Measurements from ENCODE around the gene ABCC4. TPM values are rescaled to one million over a fixed set of nuclear protein-coding genes. Genes with fewer than 3 reads are reported as not detected.

Gene ABCC4
- total and polyA plus RNA-seq, 8 donors = 24.7 to 60.9 (median 43.1) TPM

DNA sequence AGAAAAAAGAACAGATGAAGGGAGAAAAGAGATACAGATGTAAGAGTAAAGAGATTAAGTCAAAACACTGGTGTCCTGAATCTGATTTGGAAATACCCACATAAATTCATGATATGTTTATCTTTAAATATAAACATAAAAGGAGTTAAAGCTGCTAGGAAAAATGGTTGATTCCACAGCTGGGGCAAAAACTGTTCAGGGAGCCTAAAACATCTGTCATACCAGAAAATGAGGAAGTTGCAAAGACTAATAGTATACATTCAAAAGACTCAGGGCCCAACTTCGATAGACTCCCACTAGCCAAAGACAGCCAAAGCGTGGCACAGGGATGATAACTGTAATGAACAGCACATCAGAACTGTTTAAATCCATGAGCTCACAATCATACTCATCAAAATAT is 62.0 kb downstream of the ABCC4 start:
- TF ChIP-seq, protein P1, sequence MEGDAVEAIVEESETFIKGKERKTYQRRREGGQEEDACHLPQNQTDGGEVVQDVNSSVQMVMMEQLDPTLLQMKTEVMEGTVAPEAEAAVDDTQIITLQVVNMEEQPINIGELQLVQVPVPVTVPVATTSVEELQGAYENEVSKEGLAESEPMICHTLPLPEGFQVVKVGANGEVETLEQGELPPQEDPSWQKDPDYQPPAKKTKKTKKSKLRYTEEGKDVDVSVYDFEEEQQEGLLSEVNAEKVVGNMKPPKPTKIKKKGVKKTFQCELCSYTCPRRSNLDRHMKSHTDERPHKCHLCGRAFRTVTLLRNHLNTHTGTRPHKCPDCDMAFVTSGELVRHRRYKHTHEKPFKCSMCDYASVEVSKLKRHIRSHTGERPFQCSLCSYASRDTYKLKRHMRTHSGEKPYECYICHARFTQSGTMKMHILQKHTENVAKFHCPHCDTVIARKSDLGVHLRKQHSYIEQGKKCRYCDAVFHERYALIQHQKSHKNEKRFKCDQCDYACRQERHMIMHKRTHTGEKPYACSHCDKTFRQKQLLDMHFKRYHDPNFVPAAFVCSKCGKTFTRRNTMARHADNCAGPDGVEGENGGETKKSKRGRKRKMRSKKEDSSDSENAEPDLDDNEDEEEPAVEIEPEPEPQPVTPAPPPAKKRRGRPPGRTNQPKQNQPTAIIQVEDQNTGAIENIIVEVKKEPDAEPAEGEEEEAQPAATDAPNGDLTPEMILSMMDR (IDR thresholded peaks at IDR 0.05) = no peak
- intact Hi-C loops (cut with DNase I) = no loop called here

DNA sequence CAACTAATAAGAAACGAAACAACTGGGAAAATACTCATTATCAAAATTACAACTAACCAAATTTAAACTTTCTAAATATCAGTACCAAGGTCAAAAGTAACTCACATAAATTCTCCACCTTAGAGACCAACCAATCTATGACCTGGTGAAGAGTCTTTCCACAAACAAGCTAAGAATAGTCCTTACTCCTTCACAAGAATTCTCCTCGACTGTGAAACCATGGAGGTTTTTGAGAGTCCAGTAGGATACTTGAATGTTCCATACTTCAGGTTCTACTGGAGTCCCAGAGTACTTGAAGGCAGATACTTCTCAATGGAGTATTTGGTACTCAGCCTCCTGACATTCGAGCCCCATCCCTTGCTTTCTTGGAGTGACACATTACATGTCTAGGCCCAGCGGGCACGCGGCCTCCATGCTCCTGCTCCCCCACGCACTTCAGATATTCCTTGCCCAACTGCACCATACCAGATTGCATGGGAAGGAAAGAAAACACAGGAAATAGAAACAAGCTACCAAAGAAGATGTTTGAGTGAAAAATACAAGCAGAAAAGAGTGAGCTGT is 63.9 kb downstream of the ABCC4 start:
- H3K27ac ChIP-seq = peak overlapping the region in 1 of 2 donors; percentile 34

More for the DNA sequence above, 62.0 kb downstream of the ABCC4 start:
- no peak for DNase-seq
- Histone ChIP-seq H3K9me3 (no peaks in the 10 kb centered on the region), H3K4me3 (no peak overlapping the region), H3K27me3 (no peaks in the 10 kb centered on the region), H3K27ac (no peak overlapping the region), H3K4me1 (peaks cover 0 to 5% of the 10 kb centered on the region in 2 donors), H3K36me3 (no peaks in the 10 kb centered on the region)
- ATAC-seq = no peak

DNA sequence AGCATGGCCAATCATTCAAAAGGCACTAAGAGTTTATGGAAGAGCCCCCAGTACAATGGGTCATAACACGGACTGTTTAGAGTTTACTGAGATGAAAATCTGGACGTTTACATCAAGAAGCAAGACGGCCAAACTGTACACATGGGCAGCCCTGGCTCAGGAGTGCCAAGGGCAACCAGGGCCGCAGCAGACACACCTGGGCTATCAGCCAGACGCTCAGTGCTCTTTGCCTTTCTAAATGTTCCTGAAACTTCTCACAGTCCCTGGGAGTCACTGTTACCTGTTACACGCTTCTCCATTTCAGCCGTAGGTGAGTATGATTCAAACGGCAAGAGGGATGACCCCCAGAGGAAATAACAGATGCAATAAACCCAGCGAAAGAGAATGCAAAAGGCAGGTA is 64.5 kb downstream of the ABCC4 start:
- DNase-seq = no peak
- H3K4me1 ChIP-seq = peaks cover 0 to 5% of the 10 kb centered on the region in 2 donors
- H3K27ac ChIP-seq = peak overlapping the region in 1 of 2 donors; percentile 34
- no peaks in the 10 kb centered on the region for H3K36me3 ChIP-seq
- TF ChIP-seq, protein P1 (IDR thresholded peaks at IDR 0.05) = no peak
- H3K4me3 ChIP-seq = no peak overlapping the region
- peak; percentile 63 for ATAC-seq
- intact Hi-C loops (cut with DNase I) = no loop called here
- H3K9me3 ChIP-seq = no peaks in the 10 kb centered on the region
- no peaks in the 10 kb centered on the region for H3K27me3 ChIP-seq

More for the DNA sequence above, 63.9 kb downstream of the ABCC4 start:
- Histone ChIP-seq H3K27me3 (no peaks in the 10 kb centered on the region), H3K36me3 (no peaks in the 10 kb centered on the region), H3K4me1 (peaks cover 0 to 5% of the 10 kb centered on the region in 2 donors), H3K9me3 (no peaks in the 10 kb centered on the region), H3K4me3 (no peak overlapping the region)
- DNase-seq = peak in 1 of 4 donors; percentile 45
- peak; percentile 69 for ATAC-seq
- TF ChIP-seq, protein P1 (IDR thresholded peaks at IDR 0.05) = no peak
- intact Hi-C loops (cut with DNase I) = no loop called here

DNA sequence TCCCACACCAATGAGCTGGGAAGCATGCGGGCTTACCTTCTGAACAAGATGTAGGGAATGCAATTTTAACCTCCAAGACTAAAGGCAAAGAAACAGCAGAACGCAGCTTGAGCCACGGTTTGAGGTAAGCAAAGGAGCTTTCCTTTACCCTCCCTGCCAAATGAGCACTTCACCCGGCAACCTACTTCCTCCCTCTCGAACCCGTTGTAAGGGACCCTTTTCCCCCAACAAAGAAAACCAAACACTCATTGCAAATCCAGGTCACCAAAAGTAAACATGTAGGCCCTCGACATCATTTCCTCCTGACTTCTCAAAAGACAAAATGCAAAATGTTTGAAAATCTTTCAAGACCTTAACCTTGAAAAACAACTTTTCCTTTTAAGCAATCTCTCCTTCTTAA is 65.3 kb downstream of the ABCC4 start:
- peaks cover 0 to 5% of the 10 kb centered on the region in 2 donors for H3K4me1 ChIP-seq
- no peaks in the 10 kb centered on the region for H3K27me3 ChIP-seq
- H3K9me3 ChIP-seq = no peaks in the 10 kb centered on the region
- peak; percentile 70 for ATAC-seq
- H3K27ac ChIP-seq = peak overlapping the region in 1 of 2 donors; percentile 38
- TF ChIP-seq, protein P1 (IDR thresholded peaks at IDR 0.05) = no peak
- no peak overlapping the region for H3K4me3 ChIP-seq
- no peaks in the 10 kb centered on the region for H3K36me3 ChIP-seq
- peak in 2 of 4 donors; percentile 54 to 67 for DNase-seq
- intact Hi-C loops (cut with DNase I) = no loop called here

DNA sequence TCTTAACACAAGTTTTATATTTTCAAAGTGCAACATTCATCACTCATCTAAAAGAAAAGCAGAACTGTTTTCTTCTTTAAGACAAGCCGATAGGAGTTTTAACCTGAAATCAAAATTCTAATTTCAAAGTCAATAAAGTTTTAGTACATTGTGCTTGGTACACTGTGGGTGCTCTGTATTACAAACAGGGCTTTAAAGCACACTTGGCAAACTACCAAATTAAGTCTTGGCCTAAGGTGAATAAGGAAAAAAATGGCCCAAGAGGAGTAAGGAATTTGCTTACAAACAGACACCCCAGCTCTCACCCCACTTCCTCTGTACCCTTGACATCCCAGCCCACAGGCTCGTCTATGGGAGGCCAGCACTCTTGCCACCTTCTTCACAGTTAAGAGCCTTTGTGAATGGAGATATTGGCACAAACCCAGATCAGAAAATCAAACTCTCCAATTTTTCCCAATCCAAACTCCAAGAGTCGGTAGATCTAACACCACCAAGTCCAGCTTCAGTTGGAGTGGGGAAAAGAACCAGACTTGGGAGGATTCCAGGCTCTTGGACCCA is 66.0 kb downstream of the ABCC4 start:
- TF ChIP-seq, protein P1 (IDR thresholded peaks at IDR 0.05) = no peak
- ATAC-seq = peak; percentile 61
- no peak overlapping the region for H3K4me3 ChIP-seq
- peaks cover 0 to 5% of the 10 kb centered on the region in 2 donors for H3K4me1 ChIP-seq
- intact Hi-C loops (cut with DNase I) = no loop called here
- no peaks in the 10 kb centered on the region for H3K9me3 ChIP-seq
- no peaks in the 10 kb centered on the region for H3K36me3 ChIP-seq
- H3K27ac ChIP-seq = peak overlapping the region in 1 of 2 donors; percentile 38
- H3K27me3 ChIP-seq = no peaks in the 10 kb centered on the region
- DNase-seq = peak in 2 of 4 donors; percentile 34 to 49

All from left lung (tissue), 10 donors.